GM23338 (cell line): Measurements from ENCODE around the gene DYSF. TPM values are rescaled to one million over a fixed set of nuclear protein-coding genes. Genes with fewer than 3 reads are reported as not detected.

ENCODE experiments used
- ATAC-seq: fragments of 200-7000 bp; cut with Tn5 transposase; 3 replicates; pipeline ENCODE4 v1.9.1; 2020
- DNase-seq: peaks from one replicate; pipeline ENCODE4 v3.0.0-alpha.2; 2015; ENCODE audit warnings: low spot score
- H2AFZ ChIP-seq: fragments of 200-600 bp; sonication (generic); 2 replicates; pipeline ENCODE4 v1.8.0; 2016; ENCODE audit warnings: antibody characterized with exemption, mild to moderate bottlenecking, moderate library complexity
- H3F3A ChIP-seq: fragments of 200-600 bp; sonication (generic); replicated peaks from 2 replicates; pipeline ENCODE4 v1.8.0; 2017; ENCODE audit warnings: antibody characterized with exemption, mixed run types, low read depth
- H3K27ac ChIP-seq: fragments of 200-600 bp; sonication (generic); 2 replicates; pipeline ENCODE4 v1.6.1; 2016; ENCODE audit warnings: low read depth
- H3K27me3 ChIP-seq: fragments of 200-600 bp; sonication (generic); 2 replicates; pipeline ENCODE4 v1.8.0; 2016; ENCODE audit warnings: mild to moderate bottlenecking, mixed run types, moderate library complexity; ENCODE audit not compliant: insufficient read depth
- H3K36me3 ChIP-seq: fragments of 200-600 bp; sonication (generic); 2 replicates; pipeline ENCODE4 v1.8.0; 2016; ENCODE audit warnings: mild to moderate bottlenecking; ENCODE audit not compliant: insufficient read depth
- H3K4me1 ChIP-seq: fragments of 200-600 bp; sonication (generic); 2 replicates; pipeline ENCODE4 v1.8.0; 2016; ENCODE audit warnings: mild to moderate bottlenecking, moderate library complexity; ENCODE audit not compliant: insufficient read depth
- H3K4me2 ChIP-seq: fragments of 200-600 bp; sonication (generic); 2 replicates; pipeline ENCODE4 v1.7.1; 2017; ENCODE audit warnings: mixed run types
- H3K4me3 ChIP-seq: fragments of 200-600 bp; sonication (generic); 2 replicates; pipeline ENCODE4 v1.6.1; 2016; ENCODE audit warnings: mixed run types
- H3K79me2 ChIP-seq: fragments of 200-600 bp; sonication (generic); replicated peaks from 2 replicates; pipeline ENCODE4 v1.8.0; 2017; ENCODE audit warnings: mild to moderate bottlenecking; ENCODE audit not compliant: insufficient read depth
- H3K9me2 ChIP-seq: fragments of 200-600 bp; sonication (generic); 2 replicates; pipeline ENCODE4 v1.8.0; 2017; ENCODE audit not compliant: insufficient read depth
- H4K20me1 ChIP-seq: fragments of 200-600 bp; sonication (generic); replicated peaks from 2 replicates; pipeline ENCODE4 v1.8.0; 2017; ENCODE audit warnings: mild to moderate bottlenecking; ENCODE audit not compliant: insufficient read depth
- H3K27ac Mint-ChIP-seq: 2 replicates; pipeline ENCODE4 v1.8.0; 2020; ENCODE audit warnings: inconsistent platforms, mild to moderate bottlenecking, moderate library complexity, mixed read lengths
- H3K27me3 Mint-ChIP-seq: 3 replicates; pipeline ENCODE4 v1.8.0; 2022; ENCODE audit warnings: low read depth, mild to moderate bottlenecking, moderate library complexity, mixed read lengths, inconsistent platforms; ENCODE audit not compliant: insufficient read depth, poor library complexity
- H3K36me3 Mint-ChIP-seq: 3 replicates; pipeline ENCODE4 v1.8.0; 2021; ENCODE audit warnings: low read depth, mild to moderate bottlenecking, inconsistent platforms, moderate library complexity, mixed read lengths
- H3K4me1 Mint-ChIP-seq: 3 replicates; pipeline ENCODE4 v1.8.0; 2020; ENCODE audit warnings: mild to moderate bottlenecking, inconsistent platforms, mixed read lengths
- H3K4me3 Mint-ChIP-seq: 3 replicates; pipeline ENCODE4 v1.8.0; 2021; ENCODE audit warnings: moderate library complexity, mild to moderate bottlenecking, inconsistent platforms, mixed read lengths
- H3K9me3 Mint-ChIP-seq: 3 replicates; pipeline ENCODE4 v1.8.0; 2020; ENCODE audit warnings: moderate library complexity, mild to moderate bottlenecking, inconsistent platforms, mixed read lengths
- CREB1 ChIP-seq: fragments of 250-450 bp; sonication (Bioruptor Pico); IDR thresholded peaks from 2 replicates; pipeline ENCODE4 v1.5.0; 2020; ENCODE audit warnings: low read depth, mild to moderate bottlenecking, moderate library complexity
- EZH2 ChIP-seq: fragments of 200-600 bp; sonication (generic); IDR thresholded peaks from one replicate; pipeline ENCODE4 v1.8.0; 2017; ENCODE audit warnings: antibody characterized with exemption, mild to moderate bottlenecking, low read depth; ENCODE audit not compliant: unreplicated experiment
- EZH2phosphoT487 ChIP-seq: fragments of 200-600 bp; sonication (generic); IDR thresholded peaks from one replicate; pipeline ENCODE4 v1.8.1; 2018; ENCODE audit warnings: antibody characterized with exemption; ENCODE audit not compliant: unreplicated experiment
- JUNB ChIP-seq: IDR thresholded peaks from one replicate; pipeline ENCODE4 v1.6.1; 2016; ENCODE audit warnings: antibody characterized with exemption; ENCODE audit not compliant: unreplicated experiment
- NANOG ChIP-seq: IDR thresholded peaks from 2 replicates; pipeline ENCODE4 v1.6.1; 2016; ENCODE audit warnings: antibody characterized with exemption, borderline replicate concordance
- POLR2AphosphoS5 ChIP-seq: IDR thresholded peaks from 2 replicates; pipeline ENCODE4 v1.6.1; 2016; ENCODE audit warnings: antibody characterized with exemption, low read depth
- STAT1 ChIP-seq: IDR thresholded peaks from one replicate; pipeline ENCODE4 v1.6.1; 2016; ENCODE audit warnings: antibody characterized with exemption; ENCODE audit not compliant: unreplicated experiment
- ZNF331 ChIP-seq: fragments of 250-450 bp; sonication (Bioruptor Pico); IDR thresholded peaks from 2 replicates; pipeline ENCODE4 v1.5.0; 2020; ENCODE audit warnings: low read depth, mild to moderate bottlenecking, moderate library complexity
- polyA plus RNA-seq: library from polyadenylated mRNA; unstranded; fragments of >200 nt; fragmentation: Nextera tagmentation; extraction: Ambion mirVana; gene quantifications from 2 replicates; pipeline ENCODE4 v1.2.1, GENCODE V29; 2016
- total RNA-seq: library from RNA; depleted of rRNA; stranded (reverse); fragments of >200 nt; shearing (Covaris generic); gene quantifications from 2 replicates; pipeline ENCODE4 v1.2.3, GENCODE V29; 2014
- TF ChIP-seq, protein P1 (sequence below): IDR thresholded peaks from one replicate; pipeline ENCODE4 v1.6.1; 2018; ENCODE audit warnings: antibody characterized with exemption; ENCODE audit not compliant: unreplicated experiment
- TF ChIP-seq, protein P2 (sequence below): fragments of 250-450 bp; sonication (Bioruptor Pico); IDR thresholded peaks from 2 replicates; pipeline ENCODE4 v1.5.0; 2020; ENCODE audit warnings: mild to moderate bottlenecking, moderate library complexity

Gene DYSF
- total and polyA plus RNA-seq, 2 experiments from 2014 or later, result 7.3 to 21.3 TPM

DNA sequence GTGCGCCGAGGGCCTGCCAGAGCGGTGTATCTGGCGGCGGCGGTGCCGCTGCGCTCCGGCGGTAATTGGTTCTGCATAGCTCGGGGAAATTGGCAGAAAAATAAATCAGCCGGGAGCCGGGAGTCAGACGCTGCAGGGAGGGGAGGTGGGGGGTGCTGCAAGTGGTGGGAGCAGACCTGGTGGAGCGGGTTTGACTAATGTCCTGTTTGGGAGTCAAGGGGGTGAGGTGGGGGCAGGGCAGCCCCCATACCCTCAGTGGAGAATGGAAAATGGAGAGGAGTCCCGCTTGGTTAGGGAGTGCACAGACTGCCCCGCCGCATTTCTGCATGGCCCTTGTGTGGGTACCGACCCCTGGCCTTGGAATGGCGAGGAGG, 107.3 kb downstream of the DYSF start:
- no peaks in the 10 kb centered on the region for H3K9me2 ChIP-seq
- H3K9me3 Mint-ChIP-seq, result no peaks in the 10 kb centered on the region; the same call in 2 of the 3 replicates
- no peak overlapping the region for H3K4me2 ChIP-seq
- no peak overlapping the region for H3K27ac Mint-ChIP-seq
- H3K36me3 ChIP-seq, result no peaks in the 10 kb centered on the region
- H3F3A ChIP-seq, result no peaks in the 10 kb centered on the region
- peaks cover 2% of the 10 kb centered on the region; the same call in 1 of the 3 replicates for H3K36me3 Mint-ChIP-seq
- no peaks in the 10 kb centered on the region for H3K79me2 ChIP-seq
- H3K27ac ChIP-seq, result no peak overlapping the region
- H3K4me3 Mint-ChIP-seq, result no peak overlapping the region
- H3K27me3 Mint-ChIP-seq, result peaks cover 10% of the 10 kb centered on the region
- no peaks in the 10 kb centered on the region for H3K4me1 ChIP-seq
- H4K20me1 ChIP-seq, result no peaks in the 10 kb centered on the region
- H2AFZ ChIP-seq, result no peak overlapping the region
- TF ChIP-seq ZNF331 (CRISPR knock-in tag) (no peak), CREB1 (CRISPR knock-in tag) (no peak), NANOG (no peak), JUNB (no peak), STAT1 (no peak), EZH2phosphoT487 (no peak), POLR2AphosphoS5 (no peak), EZH2 (no peak)
- TF ChIP-seq, protein P1, sequence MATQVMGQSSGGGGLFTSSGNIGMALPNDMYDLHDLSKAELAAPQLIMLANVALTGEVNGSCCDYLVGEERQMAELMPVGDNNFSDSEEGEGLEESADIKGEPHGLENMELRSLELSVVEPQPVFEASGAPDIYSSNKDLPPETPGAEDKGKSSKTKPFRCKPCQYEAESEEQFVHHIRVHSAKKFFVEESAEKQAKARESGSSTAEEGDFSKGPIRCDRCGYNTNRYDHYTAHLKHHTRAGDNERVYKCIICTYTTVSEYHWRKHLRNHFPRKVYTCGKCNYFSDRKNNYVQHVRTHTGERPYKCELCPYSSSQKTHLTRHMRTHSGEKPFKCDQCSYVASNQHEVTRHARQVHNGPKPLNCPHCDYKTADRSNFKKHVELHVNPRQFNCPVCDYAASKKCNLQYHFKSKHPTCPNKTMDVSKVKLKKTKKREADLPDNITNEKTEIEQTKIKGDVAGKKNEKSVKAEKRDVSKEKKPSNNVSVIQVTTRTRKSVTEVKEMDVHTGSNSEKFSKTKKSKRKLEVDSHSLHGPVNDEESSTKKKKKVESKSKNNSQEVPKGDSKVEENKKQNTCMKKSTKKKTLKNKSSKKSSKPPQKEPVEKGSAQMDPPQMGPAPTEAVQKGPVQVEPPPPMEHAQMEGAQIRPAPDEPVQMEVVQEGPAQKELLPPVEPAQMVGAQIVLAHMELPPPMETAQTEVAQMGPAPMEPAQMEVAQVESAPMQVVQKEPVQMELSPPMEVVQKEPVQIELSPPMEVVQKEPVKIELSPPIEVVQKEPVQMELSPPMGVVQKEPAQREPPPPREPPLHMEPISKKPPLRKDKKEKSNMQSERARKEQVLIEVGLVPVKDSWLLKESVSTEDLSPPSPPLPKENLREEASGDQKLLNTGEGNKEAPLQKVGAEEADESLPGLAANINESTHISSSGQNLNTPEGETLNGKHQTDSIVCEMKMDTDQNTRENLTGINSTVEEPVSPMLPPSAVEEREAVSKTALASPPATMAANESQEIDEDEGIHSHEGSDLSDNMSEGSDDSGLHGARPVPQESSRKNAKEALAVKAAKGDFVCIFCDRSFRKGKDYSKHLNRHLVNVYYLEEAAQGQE, result no peak
- TF ChIP-seq, protein P2, sequence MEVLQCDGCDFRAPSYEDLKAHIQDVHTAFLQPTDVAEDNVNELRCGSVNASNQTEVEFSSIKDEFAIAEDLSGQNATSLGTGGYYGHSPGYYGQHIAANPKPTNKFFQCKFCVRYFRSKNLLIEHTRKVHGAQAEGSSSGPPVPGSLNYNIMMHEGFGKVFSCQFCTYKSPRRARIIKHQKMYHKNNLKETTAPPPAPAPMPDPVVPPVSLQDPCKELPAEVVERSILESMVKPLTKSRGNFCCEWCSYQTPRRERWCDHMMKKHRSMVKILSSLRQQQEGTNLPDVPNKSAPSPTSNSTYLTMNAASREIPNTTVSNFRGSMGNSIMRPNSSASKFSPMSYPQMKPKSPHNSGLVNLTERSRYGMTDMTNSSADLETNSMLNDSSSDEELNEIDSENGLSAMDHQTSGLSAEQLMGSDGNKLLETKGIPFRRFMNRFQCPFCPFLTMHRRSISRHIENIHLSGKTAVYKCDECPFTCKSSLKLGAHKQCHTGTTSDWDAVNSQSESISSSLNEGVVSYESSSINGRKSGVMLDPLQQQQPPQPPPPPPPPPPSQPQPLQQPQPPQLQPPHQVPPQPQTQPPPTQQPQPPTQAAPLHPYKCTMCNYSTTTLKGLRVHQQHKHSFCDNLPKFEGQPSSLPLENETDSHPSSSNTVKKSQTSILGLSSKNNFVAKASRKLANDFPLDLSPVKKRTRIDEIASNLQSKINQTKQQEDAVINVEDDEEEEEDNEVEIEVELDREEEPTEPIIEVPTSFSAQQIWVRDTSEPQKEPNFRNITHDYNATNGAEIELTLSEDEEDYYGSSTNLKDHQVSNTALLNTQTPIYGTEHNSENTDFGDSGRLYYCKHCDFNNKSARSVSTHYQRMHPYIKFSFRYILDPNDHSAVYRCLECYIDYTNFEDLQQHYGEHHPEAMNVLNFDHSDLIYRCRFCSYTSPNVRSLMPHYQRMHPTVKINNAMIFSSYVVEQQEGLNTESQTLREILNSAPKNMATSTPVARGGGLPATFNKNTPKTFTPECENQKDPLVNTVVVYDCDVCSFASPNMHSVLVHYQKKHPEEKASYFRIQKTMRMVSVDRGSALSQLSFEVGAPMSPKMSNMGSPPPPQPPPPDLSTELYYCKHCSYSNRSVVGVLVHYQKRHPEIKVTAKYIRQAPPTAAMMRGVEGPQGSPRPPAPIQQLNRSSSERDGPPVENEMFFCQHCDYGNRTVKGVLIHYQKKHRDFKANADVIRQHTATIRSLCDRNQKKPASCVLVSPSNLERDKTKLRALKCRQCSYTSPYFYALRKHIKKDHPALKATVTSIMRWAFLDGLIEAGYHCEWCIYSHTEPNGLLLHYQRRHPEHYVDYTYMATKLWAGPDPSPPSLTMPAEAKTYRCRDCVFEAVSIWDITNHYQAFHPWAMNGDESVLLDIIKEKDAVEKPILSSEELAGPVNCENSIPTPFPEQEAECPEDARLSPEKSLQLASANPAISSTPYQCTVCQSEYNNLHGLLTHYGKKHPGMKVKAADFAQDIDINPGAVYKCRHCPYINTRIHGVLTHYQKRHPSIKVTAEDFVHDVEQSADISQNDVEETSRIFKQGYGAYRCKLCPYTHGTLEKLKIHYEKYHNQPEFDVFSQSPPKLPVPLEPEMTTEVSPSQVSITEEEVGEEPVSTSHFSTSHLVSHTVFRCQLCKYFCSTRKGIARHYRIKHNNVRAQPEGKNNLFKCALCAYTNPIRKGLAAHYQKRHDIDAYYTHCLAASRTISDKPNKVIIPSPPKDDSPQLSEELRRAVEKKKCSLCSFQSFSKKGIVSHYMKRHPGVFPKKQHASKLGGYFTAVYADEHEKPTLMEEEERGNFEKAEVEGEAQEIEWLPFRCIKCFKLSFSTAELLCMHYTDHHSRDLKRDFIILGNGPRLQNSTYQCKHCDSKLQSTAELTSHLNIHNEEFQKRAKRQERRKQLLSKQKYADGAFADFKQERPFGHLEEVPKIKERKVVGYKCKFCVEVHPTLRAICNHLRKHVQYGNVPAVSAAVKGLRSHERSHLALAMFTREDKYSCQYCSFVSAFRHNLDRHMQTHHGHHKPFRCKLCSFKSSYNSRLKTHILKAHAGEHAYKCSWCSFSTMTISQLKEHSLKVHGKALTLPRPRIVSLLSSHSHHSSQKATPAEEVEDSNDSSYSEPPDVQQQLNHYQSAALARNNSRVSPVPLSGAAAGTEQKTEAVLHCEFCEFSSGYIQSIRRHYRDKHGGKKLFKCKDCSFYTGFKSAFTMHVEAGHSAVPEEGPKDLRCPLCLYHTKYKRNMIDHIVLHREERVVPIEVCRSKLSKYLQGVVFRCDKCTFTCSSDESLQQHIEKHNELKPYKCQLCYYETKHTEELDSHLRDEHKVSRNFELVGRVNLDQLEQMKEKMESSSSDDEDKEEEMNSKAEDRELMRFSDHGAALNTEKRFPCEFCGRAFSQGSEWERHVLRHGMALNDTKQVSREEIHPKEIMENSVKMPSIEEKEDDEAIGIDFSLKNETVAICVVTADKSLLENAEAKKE (CRISPR knock-in tag), result no peak
- peak; percentile 9; the same call in 1 of the 3 replicates for ATAC-seq
- DNase-seq, result no peak
- no peak overlapping the region for H3K4me3 ChIP-seq
- peaks cover 21% of the 10 kb centered on the region for H3K4me1 Mint-ChIP-seq
- H3K27me3 ChIP-seq, result no peaks in the 10 kb centered on the region
